DOHH2 (cell line): Measurements from ENCODE around the gene AIG1.
"Not testable (repeated sequence)": the region's sequence is repeated elsewhere in the genome, so short reads cannot be mapped to it uniquely, and the experiment has no call there.

Experiments used
- H3F3A ChIP-seq: fragments of 200-600 bp; sonication (generic), shearing (Covaris generic); 2 replicates; pipeline ENCODE4 v1.6.0; 2016; ENCODE audit warnings: antibody characterized with exemption, mild to moderate bottlenecking; ENCODE audit not compliant: control insufficient read depth, insufficient read depth
- H3K27ac ChIP-seq: fragments of 200-600 bp; sonication (generic); 2 replicates; pipeline ENCODE4 v1.5.1; 2014; ENCODE audit warnings: low read depth, mild to moderate bottlenecking, low read length, moderate library complexity
- H3K27me3 ChIP-seq: fragments of 200-600 bp; sonication (generic); 2 replicates; pipeline ENCODE4 v1.6.1; 2014; ENCODE audit warnings: mild to moderate bottlenecking, low read length, mixed read lengths; ENCODE audit not compliant: control insufficient read depth
- H3K36me3 ChIP-seq: fragments of 200-600 bp; sonication (generic); 2 replicates; pipeline ENCODE4 v1.6.1; 2014; ENCODE audit warnings: mild to moderate bottlenecking, low read length, moderate library complexity, mixed read lengths; ENCODE audit not compliant: control insufficient read depth
- H3K4me1 ChIP-seq: fragments of 200-600 bp; sonication (generic); 2 replicates; pipeline ENCODE4 v1.6.1; 2014; ENCODE audit warnings: mild to moderate bottlenecking, low read length, mixed read lengths; ENCODE audit not compliant: control insufficient read depth
- H3K4me2 ChIP-seq: fragments of 200-600 bp; sonication (generic); 2 replicates; pipeline ENCODE4 v1.6.0; 2014; ENCODE audit warnings: mild to moderate bottlenecking, low read length, moderate library complexity
- H3K4me3 ChIP-seq: fragments of 200-600 bp; sonication (generic); 2 replicates; pipeline ENCODE4 v1.5.1; 2014; ENCODE audit warnings: mild to moderate bottlenecking, low read length, mixed read lengths
- H3K79me2 ChIP-seq: fragments of 200-600 bp; sonication (generic); 2 replicates; pipeline ENCODE4 v1.6.1; 2014; ENCODE audit warnings: mild to moderate bottlenecking, low read length, mixed read lengths; ENCODE audit not compliant: control insufficient read depth
- H3K9me2 ChIP-seq: fragments of 200-600 bp; sonication (generic); replicated peaks from 2 replicates; pipeline ENCODE4 v1.6.1; 2014; ENCODE audit warnings: mild to moderate bottlenecking, low read length, mixed read lengths; ENCODE audit not compliant: control insufficient read depth
- H3K9me3 ChIP-seq: fragments of 200-600 bp; sonication (generic); 2 replicates; pipeline ENCODE4 v1.6.1; 2014; ENCODE audit warnings: antibody characterized with exemption, low read length, mixed read lengths; ENCODE audit not compliant: control insufficient read depth, insufficient read depth
- H4K20me1 ChIP-seq: fragments of 200-600 bp; sonication (generic); 2 replicates; pipeline ENCODE4 v1.6.0; 2014; ENCODE audit warnings: low read depth, mild to moderate bottlenecking, antibody characterized with exemption, low read length, moderate library complexity; ENCODE audit not compliant: control insufficient read depth, insufficient read depth
- EZH2phosphoT487 ChIP-seq: fragments of 200-600 bp; sonication (generic); IDR thresholded peaks from 2 replicates; pipeline ENCODE4 v1.6.1; 2017; ENCODE audit warnings: borderline replicate concordance, mild to moderate bottlenecking, antibody characterized with exemption, low read length, moderate library complexity, mixed read lengths
- TF ChIP-seq, protein P1 (sequence below): fragments of 200-600 bp; sonication (generic); IDR thresholded peaks from one replicate; pipeline ENCODE4 v1.5.1; 2014; ENCODE audit warnings: antibody characterized with exemption, mild to moderate bottlenecking, low read depth, low read length; ENCODE audit not compliant: poor library complexity, severe bottlenecking

AIG1 gene

DNA sequence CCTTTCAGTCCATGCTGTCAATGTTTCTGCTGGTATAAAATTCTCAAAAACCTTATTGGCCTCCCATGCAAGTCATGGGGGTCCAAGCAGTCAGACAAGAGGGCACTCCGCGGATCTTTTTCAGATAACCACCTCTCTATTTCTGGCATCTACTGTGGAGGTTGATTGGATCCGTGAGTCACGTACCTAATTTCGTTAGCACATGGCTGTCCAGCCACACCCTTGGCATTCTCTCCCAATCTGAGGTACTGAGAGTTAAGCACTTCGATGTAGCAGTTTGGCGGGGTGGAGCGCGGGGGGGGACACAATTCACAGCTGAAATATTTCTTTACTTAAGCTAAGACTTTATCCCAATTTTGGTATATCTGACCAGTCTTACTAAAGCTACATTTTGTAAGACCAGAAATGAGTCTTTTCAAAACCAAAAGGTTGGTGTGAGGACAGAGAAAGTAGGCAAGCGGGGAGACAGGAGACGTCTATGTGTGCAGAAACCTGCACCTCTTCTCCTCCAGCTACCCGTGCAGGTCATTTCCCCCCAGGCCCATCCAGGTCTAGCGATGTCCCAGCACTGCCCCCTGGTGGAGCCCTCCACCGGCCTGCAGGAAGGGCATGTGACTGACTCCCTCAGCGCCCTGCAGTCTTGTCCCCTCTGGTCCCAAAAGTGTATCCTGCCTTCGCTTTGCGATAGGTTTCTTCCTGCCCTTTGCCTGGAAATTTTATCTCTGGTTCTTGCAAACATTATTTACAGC lies 276.7 kb downstream of the AIG1 start:
- Histone ChIP-seq H3K36me3 (no peaks in the 10 kb centered on the region), H3K4me3 (no peak overlapping the region), H3K27me3 (no peaks in the 10 kb centered on the region), H3K9me3 (no peaks in the 10 kb centered on the region), H3K4me2 (no peak overlapping the region), H3K79me2 (no peaks in the 10 kb centered on the region), H3F3A (no peaks in the 10 kb centered on the region), H3K9me2 (no peaks in the 10 kb centered on the region), H3K4me1 (no peaks in the 10 kb centered on the region), H4K20me1 (no peaks in the 10 kb centered on the region), H3K27ac (no peak overlapping the region)
- TF ChIP-seq, protein P1, sequence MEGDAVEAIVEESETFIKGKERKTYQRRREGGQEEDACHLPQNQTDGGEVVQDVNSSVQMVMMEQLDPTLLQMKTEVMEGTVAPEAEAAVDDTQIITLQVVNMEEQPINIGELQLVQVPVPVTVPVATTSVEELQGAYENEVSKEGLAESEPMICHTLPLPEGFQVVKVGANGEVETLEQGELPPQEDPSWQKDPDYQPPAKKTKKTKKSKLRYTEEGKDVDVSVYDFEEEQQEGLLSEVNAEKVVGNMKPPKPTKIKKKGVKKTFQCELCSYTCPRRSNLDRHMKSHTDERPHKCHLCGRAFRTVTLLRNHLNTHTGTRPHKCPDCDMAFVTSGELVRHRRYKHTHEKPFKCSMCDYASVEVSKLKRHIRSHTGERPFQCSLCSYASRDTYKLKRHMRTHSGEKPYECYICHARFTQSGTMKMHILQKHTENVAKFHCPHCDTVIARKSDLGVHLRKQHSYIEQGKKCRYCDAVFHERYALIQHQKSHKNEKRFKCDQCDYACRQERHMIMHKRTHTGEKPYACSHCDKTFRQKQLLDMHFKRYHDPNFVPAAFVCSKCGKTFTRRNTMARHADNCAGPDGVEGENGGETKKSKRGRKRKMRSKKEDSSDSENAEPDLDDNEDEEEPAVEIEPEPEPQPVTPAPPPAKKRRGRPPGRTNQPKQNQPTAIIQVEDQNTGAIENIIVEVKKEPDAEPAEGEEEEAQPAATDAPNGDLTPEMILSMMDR: peak; percentile 72
- no peak for TF ChIP-seq EZH2phosphoT487

DNA sequence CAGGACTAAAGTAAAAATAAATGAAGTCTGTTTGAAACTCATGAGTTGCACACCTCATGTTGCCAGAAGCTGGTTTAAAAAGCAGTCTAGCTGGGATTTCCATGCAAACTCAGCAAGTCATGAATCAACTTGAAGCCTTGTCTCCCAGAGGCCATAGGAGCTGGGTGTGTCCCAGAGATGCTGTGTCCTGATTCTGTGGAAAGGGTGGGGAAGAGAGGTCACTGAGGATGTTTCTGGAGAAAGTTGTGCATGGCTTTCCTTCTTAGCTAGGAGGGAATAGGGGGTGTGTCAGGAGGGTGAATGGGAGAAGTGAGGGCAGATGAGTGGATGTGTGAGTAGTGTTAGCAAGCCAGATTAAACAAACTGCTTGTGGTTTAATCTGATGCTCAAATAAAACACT lies 278.5 kb downstream of the AIG1 start:
- H3K4me2 ChIP-seq: no peak overlapping the region

DNA sequence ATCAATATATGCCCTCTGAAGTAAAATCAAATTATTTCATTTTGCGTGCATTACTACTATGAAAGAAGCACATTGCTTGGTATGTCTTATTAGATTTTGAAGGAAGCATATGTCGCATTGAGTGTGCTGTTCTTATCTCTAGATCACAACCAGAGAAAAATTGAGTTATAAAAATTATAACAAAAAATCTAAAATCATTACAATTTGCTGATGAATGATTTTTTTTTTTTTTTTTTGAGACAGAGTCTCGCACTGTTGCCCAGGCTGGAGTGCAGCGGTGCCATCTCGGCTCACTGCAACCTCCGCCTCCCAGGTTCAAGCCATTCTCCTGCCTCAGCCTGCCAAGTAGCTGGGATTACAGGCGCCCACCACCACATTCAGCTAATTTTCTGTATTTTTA lies 284.8 kb downstream of the AIG1 start:
- not testable (repeated sequence) for H3K4me2 ChIP-seq, H4K20me1 ChIP-seq, H3K36me3 ChIP-seq, H3K27ac ChIP-seq, H3F3A ChIP-seq, H3K79me2 ChIP-seq, H3K27me3 ChIP-seq, H3K9me2 ChIP-seq, H3K4me1 ChIP-seq, H3K9me3 ChIP-seq, H3K4me3 ChIP-seq

More for the DNA sequence above, 278.5 kb downstream of the AIG1 start:
- Histone ChIP-seq H3K27ac (no peak overlapping the region), H3K4me1 (no peaks in the 10 kb centered on the region), H3K9me3 (no peaks in the 10 kb centered on the region), H3K9me2 (no peaks in the 10 kb centered on the region), H4K20me1 (no peaks in the 10 kb centered on the region), H3K79me2 (no peaks in the 10 kb centered on the region), H3F3A (no peaks in the 10 kb centered on the region), H3K4me3 (no peak overlapping the region), H3K27me3 (no peaks in the 10 kb centered on the region), H3K36me3 (no peaks in the 10 kb centered on the region)
- TF ChIP-seq, protein P1: no peak
- TF ChIP-seq EZH2phosphoT487: no peak

DNA sequence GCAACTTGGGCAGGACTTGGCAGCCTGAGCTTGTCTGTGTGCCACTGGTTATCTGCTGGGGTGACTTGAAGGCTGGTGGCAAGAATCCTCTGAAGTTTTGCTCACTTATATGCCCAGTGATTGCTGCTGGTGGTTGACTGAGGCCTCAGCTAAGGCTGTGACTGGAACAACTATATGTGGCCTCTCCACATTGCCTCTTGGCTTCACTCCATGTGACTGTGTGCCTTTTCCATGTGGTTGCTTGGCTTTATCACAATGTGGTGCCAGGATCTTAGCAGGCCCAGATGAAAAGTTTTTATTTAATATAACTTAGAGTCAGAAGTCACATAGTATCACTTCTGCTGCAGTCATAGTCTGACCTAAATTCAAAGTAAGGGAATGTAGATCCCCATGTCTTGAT lies 285.3 kb downstream of the AIG1 start:
- no peaks in the 10 kb centered on the region for H4K20me1 ChIP-seq
- H3K27ac ChIP-seq: no peak overlapping the region
- H3K79me2 ChIP-seq: no peaks in the 10 kb centered on the region
- H3K27me3 ChIP-seq: no peaks in the 10 kb centered on the region
- H3K36me3 ChIP-seq: no peaks in the 10 kb centered on the region
- TF ChIP-seq EZH2phosphoT487: no peak
- TF ChIP-seq, protein P1: no peak
- H3K4me1 ChIP-seq: no peaks in the 10 kb centered on the region
- H3K9me2 ChIP-seq: no peaks in the 10 kb centered on the region
- H3F3A ChIP-seq: no peaks in the 10 kb centered on the region
- no peak overlapping the region for H3K4me3 ChIP-seq
- no peak overlapping the region for H3K4me2 ChIP-seq
- H3K9me3 ChIP-seq: no peaks in the 10 kb centered on the region
